Measurements from ENCODE around the gene ZC3H4. TPM values are rescaled to one million over a fixed set of nuclear protein-coding genes. Genes with fewer than 3 reads are reported as not detected.
A peak's percentile ranks its signal among the peaks of the same experiment; 100 is the strongest.
"Not testable (repeated sequence)": the region's sequence is repeated elsewhere in the genome, so short reads cannot be mapped to it uniquely, and the experiment has no call there.

ZC3H4 gene
- polyA plus RNA-seq, 2 donors: 8.4 to 13.5 TPM

- Histone ChIP-seq H3K27ac (ENCODE audit: low read depth in 2 of 2, low read length in 1 of 2) (peak overlapping the region; percentile 92 to 100), H3K27me3 (ENCODE audit: control insufficient read depth in 1 of 2, insufficient read depth in 2 of 2, low read length in 2 of 2) (no peaks in the 10 kb centered on the region), H3K36me3 (ENCODE audit: control insufficient read depth in 2 of 2, insufficient read depth in 2 of 2, low read length in 1 of 2) (peaks cover 7 to 19% of the 10 kb centered on the region in 2 donors), H3K4me3 (ENCODE audit: low read depth in 1 of 2, low read length in 2 of 2) (no peak overlapping the region), H3K4me1 (ENCODE audit: control insufficient read depth in 2 of 2, insufficient read depth in 2 of 2, low read length in 1 of 2) (peaks cover 14 to 25% of the 10 kb centered on the region in 2 donors), H3K9me3 (ENCODE audit: control insufficient read depth in 2 of 2, insufficient read depth in 1 of 2, low read depth in 1 of 2, low read length in 1 of 2) (no peaks in the 10 kb centered on the region)
- WGBS, 2 donors: 76 to 84% methylated on average over 10 of the region's 10 CpGs
These were observed 19.7 kb downstream of the ZC3H4 start for GRCh38 chr19:47093841-47094240.

- Histone ChIP-seq H3K27ac (ENCODE audit: low read depth in 2 of 2, low read length in 1 of 2) (peak overlapping the region; percentile 92 to 100), H3K4me3 (ENCODE audit: low read depth in 1 of 2, low read length in 2 of 2) (no peak overlapping the region), H3K27me3 (ENCODE audit: control insufficient read depth in 1 of 2, insufficient read depth in 2 of 2, low read length in 2 of 2) (no peaks in the 10 kb centered on the region), H3K4me1 (ENCODE audit: control insufficient read depth in 2 of 2, insufficient read depth in 2 of 2, low read length in 1 of 2) (peaks cover 14 to 23% of the 10 kb centered on the region in 2 donors), H3K9me3 (ENCODE audit: control insufficient read depth in 2 of 2, insufficient read depth in 1 of 2, low read depth in 1 of 2, low read length in 1 of 2) (no peaks in the 10 kb centered on the region), H3K36me3 (ENCODE audit: control insufficient read depth in 2 of 2, insufficient read depth in 2 of 2, low read length in 1 of 2) (peaks cover 7 to 23% of the 10 kb centered on the region in 2 donors)
- WGBS, 2 donors: 75 to 76% methylated on average over 5 of the region's 5 CpGs
These were observed 20.3 kb downstream of the ZC3H4 start for GRCh38 chr19:47093254-47093653.

GRCh38 chr19:47089767-47090350 is 23.7 kb downstream of the ZC3H4 start:
- Histone ChIP-seq H3K36me3 (ENCODE audit: control insufficient read depth in 2 of 2, insufficient read depth in 2 of 2, low read length in 1 of 2) (peaks cover 7 to 37% of the 10 kb centered on the region in 2 donors), H3K4me1 (ENCODE audit: control insufficient read depth in 2 of 2, insufficient read depth in 2 of 2, low read length in 1 of 2) (peaks cover 1 to 2% of the 10 kb centered on the region in 2 donors), H3K9me3 (ENCODE audit: control insufficient read depth in 2 of 2, insufficient read depth in 1 of 2, low read depth in 1 of 2, low read length in 1 of 2) (no peaks in the 10 kb centered on the region), H3K27me3 (ENCODE audit: control insufficient read depth in 1 of 2, insufficient read depth in 2 of 2, low read length in 2 of 2) (no peaks in the 10 kb centered on the region), H3K27ac (ENCODE audit: low read depth in 2 of 2, low read length in 1 of 2) (no peak overlapping the region), H3K4me3 (ENCODE audit: low read depth in 1 of 2, low read length in 2 of 2) (no peak overlapping the region)
- WGBS, 2 donors: 93 to 94% methylated on average over 21 of the region's 21 CpGs

GRCh38 chr19:47086280-47086679 is 27.3 kb downstream of the ZC3H4 start:
- peaks cover 18 to 56% of the 10 kb centered on the region in 2 donors for H3K36me3 ChIP-seq (ENCODE audit: control insufficient read depth in 2 of 2, insufficient read depth in 2 of 2, low read length in 1 of 2)
- H3K4me3 ChIP-seq (ENCODE audit: low read depth in 1 of 2, low read length in 2 of 2): no peak overlapping the region
- H3K4me1 ChIP-seq (ENCODE audit: control insufficient read depth in 2 of 2, insufficient read depth in 2 of 2, low read length in 1 of 2): no peaks in the 10 kb centered on the region
- no peak overlapping the region for H3K27ac ChIP-seq (ENCODE audit: low read depth in 2 of 2, low read length in 1 of 2)
- 94 to 96% methylated on average over 17 of the region's 17 CpGs for WGBS, 2 donors
- H3K9me3 ChIP-seq (ENCODE audit: control insufficient read depth in 2 of 2, insufficient read depth in 1 of 2, low read depth in 1 of 2, low read length in 1 of 2): no peaks in the 10 kb centered on the region
- H3K27me3 ChIP-seq (ENCODE audit: control insufficient read depth in 1 of 2, insufficient read depth in 2 of 2, low read length in 2 of 2): no peaks in the 10 kb centered on the region

GRCh38 chr19:47084879-47085439 is 28.6 kb downstream of the ZC3H4 start:
- no peak overlapping the region for H3K27ac ChIP-seq (ENCODE audit: low read depth in 2 of 2, low read length in 1 of 2)
- H3K4me3 ChIP-seq (ENCODE audit: low read depth in 1 of 2, low read length in 2 of 2): no peak overlapping the region
- peaks cover 21 to 55% of the 10 kb centered on the region in 2 donors for H3K36me3 ChIP-seq (ENCODE audit: control insufficient read depth in 2 of 2, insufficient read depth in 2 of 2, low read length in 1 of 2)
- H3K4me1 ChIP-seq (ENCODE audit: control insufficient read depth in 2 of 2, insufficient read depth in 2 of 2, low read length in 1 of 2): no peaks in the 10 kb centered on the region
- no peaks in the 10 kb centered on the region for H3K27me3 ChIP-seq (ENCODE audit: control insufficient read depth in 1 of 2, insufficient read depth in 2 of 2, low read length in 2 of 2)
- H3K9me3 ChIP-seq (ENCODE audit: control insufficient read depth in 2 of 2, insufficient read depth in 1 of 2, low read depth in 1 of 2, low read length in 1 of 2): no peaks in the 10 kb centered on the region
- 94 to 96% methylated on average over 24 of the region's 24 CpGs for WGBS, 2 donors

- H3K36me3 ChIP-seq (ENCODE audit: control insufficient read depth in 2 of 2, insufficient read depth in 2 of 2, low read length in 1 of 2): peaks cover 18 to 46% of the 10 kb centered on the region in 2 donors
- no peaks in the 10 kb centered on the region for H3K27me3 ChIP-seq (ENCODE audit: control insufficient read depth in 1 of 2, insufficient read depth in 2 of 2, low read length in 2 of 2)
- H3K27ac ChIP-seq (ENCODE audit: low read depth in 2 of 2, low read length in 1 of 2): no peak overlapping the region
- 95% methylated on average over 5 of the region's 5 CpGs for WGBS, 2 donors
- H3K9me3 ChIP-seq (ENCODE audit: control insufficient read depth in 2 of 2, insufficient read depth in 1 of 2, low read depth in 1 of 2, low read length in 1 of 2): no peaks in the 10 kb centered on the region
- no peak overlapping the region for H3K4me3 ChIP-seq (ENCODE audit: low read depth in 1 of 2, low read length in 2 of 2)
- H3K4me1 ChIP-seq (ENCODE audit: control insufficient read depth in 2 of 2, insufficient read depth in 2 of 2, low read length in 1 of 2): no peaks in the 10 kb centered on the region
These were observed 31.1 kb downstream of the ZC3H4 start for GRCh38 chr19:47082493-47082892.

- Histone ChIP-seq H3K4me3 (ENCODE audit: low read depth in 1 of 2, low read length in 2 of 2) (no peak overlapping the region), H3K4me1 (ENCODE audit: control insufficient read depth in 2 of 2, insufficient read depth in 2 of 2, low read length in 1 of 2) (no peaks in the 10 kb centered on the region), H3K27me3 (ENCODE audit: control insufficient read depth in 1 of 2, insufficient read depth in 2 of 2, low read length in 2 of 2) (no peaks in the 10 kb centered on the region), H3K36me3 (ENCODE audit: control insufficient read depth in 2 of 2, insufficient read depth in 2 of 2, low read length in 1 of 2) (peaks cover 18 to 41% of the 10 kb centered on the region in 2 donors), H3K27ac (ENCODE audit: low read depth in 2 of 2, low read length in 1 of 2) (no peak overlapping the region), H3K9me3 (ENCODE audit: control insufficient read depth in 2 of 2, insufficient read depth in 1 of 2, low read depth in 1 of 2, low read length in 1 of 2) (no peaks in the 10 kb centered on the region)
- WGBS, 2 donors: 77 to 79% methylated on average over 6 of the region's 6 CpGs
These were observed 32.5 kb downstream of the ZC3H4 start for GRCh38 chr19:47081095-47081494.

- H3K9me3 ChIP-seq (ENCODE audit: control insufficient read depth in 2 of 2, insufficient read depth in 1 of 2, low read depth in 1 of 2, low read length in 1 of 2); H3K27me3 ChIP-seq (ENCODE audit: control insufficient read depth in 1 of 2, insufficient read depth in 2 of 2, low read length in 2 of 2); H3K27ac ChIP-seq (ENCODE audit: low read depth in 2 of 2, low read length in 1 of 2); H3K4me1 ChIP-seq (ENCODE audit: control insufficient read depth in 2 of 2, insufficient read depth in 2 of 2, low read length in 1 of 2); H3K4me3 ChIP-seq (ENCODE audit: low read depth in 1 of 2, low read length in 2 of 2): not testable (repeated sequence)
- 94 to 95% methylated on average over 13 of the region's 13 CpGs for WGBS, 2 donors
- H3K36me3 ChIP-seq (ENCODE audit: control insufficient read depth in 2 of 2, insufficient read depth in 2 of 2, low read length in 1 of 2): peaks cover 26 to 41% of the 10 kb centered on the region in 2 donors
These were observed 35.2 kb downstream of the ZC3H4 start for GRCh38 chr19:47078351-47078750.

GRCh38 chr19:47075941-47076340 is 37.6 kb downstream of the ZC3H4 start:
- H3K4me1 ChIP-seq (ENCODE audit: control insufficient read depth in 2 of 2, insufficient read depth in 2 of 2, low read length in 1 of 2): no peaks in the 10 kb centered on the region
- H3K36me3 ChIP-seq (ENCODE audit: control insufficient read depth in 2 of 2, insufficient read depth in 2 of 2, low read length in 1 of 2): peaks cover 20 to 42% of the 10 kb centered on the region in 2 donors
- no peak overlapping the region for H3K27ac ChIP-seq (ENCODE audit: low read depth in 2 of 2, low read length in 1 of 2)
- H3K4me3 ChIP-seq (ENCODE audit: low read depth in 1 of 2, low read length in 2 of 2): no peak overlapping the region
- no peaks in the 10 kb centered on the region for H3K27me3 ChIP-seq (ENCODE audit: control insufficient read depth in 1 of 2, insufficient read depth in 2 of 2, low read length in 2 of 2)
- WGBS, 2 donors: 80% methylated on average over 13 of the region's 13 CpGs
- H3K9me3 ChIP-seq (ENCODE audit: control insufficient read depth in 2 of 2, insufficient read depth in 1 of 2, low read depth in 1 of 2, low read length in 1 of 2): no peaks in the 10 kb centered on the region
